HG03280 (cell line): ENCODE results near the gene LYSET.
"Not testable (repeated sequence)": the region's sequence is repeated elsewhere in the genome, so short reads cannot be mapped to it uniquely, and the experiment has no call there.

ENCODE experiments used
- ATAC-seq: cut with Tn5 transposase; IDR thresholded peaks from one replicate; pipeline ENCODE4 v1.9.1; 2021; ENCODE audit warnings: mild to moderate bottlenecking, moderate library complexity; ENCODE audit not compliant: unreplicated experiment

Gene LYSET

DNA sequence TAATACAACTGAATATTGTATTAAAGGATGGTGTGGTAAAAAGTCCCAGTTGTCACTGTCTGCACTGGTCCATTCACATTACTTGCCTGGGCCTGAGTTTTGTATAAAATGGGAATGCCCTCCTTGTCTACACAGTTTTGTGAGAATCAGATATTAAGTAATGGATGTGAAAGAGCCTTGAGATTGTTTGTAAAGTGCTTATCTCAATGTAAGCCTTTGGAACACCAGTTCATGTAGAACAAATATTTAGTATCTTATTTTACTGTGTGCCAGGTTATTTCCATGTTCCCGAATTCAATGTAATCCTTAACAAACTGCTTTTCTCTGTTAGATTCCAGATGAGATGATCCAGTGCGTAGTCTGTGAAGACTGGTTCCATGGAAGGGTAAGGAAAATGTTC, 29.5 kb downstream of the LYSET start:
- ATAC-seq, result no peak

DNA sequence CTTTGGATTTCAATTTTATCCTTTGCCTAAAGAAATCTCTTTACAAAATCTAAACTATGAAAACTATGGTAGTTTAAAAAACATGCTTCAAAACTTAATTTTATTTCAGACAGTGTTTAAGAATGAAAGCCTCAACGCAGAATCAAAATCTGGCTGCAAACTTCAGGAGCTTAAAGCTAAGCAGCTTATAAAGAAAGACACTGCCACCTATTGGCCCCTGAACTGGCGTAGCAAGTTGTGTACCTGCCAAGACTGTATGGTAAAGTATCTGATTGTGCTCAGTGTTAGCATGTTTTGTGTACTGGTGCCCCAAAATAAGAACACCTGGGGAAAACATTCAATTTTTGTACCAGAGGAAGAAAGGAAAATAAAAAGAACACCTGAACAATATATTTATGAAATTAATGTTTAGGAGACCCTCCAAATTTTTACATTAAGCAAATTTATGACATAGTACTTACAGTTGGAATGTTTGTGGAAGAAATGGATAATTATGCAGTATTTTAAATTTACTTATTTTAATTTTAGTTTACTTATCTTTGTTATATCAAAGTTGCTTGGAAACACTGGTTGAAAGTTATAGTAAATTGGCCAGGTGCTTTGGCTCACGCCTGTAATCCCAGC, 34.1 kb downstream of the LYSET start:
- ATAC-seq, result no peak

DNA sequence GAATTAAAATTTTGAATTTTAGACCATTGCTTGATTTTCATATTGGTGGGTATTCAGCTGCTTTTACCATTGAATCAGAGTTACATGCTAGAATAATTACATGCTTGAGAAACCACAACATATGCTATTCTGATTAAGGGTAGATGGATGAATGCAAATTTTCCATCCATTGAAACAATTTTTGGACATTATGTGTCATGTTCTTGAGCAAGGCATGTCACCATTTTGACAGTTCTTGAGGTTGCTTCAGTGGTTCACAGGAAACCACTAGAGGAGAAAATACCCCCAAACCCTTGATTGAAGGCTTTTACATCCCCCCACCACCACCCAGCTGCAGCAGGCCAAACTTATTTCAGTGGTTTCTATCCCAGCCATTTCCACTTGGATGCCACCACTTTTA, 35.4 kb downstream of the LYSET start:
- ATAC-seq, result no peak

GRCh38 chr14:93223565-93223964, 38.4 kb downstream of the LYSET start:
- no peak for ATAC-seq

- ATAC-seq, result no peak
Observed at GRCh38 chr14:93228550-93228949, 43.4 kb downstream of the LYSET start.

- no peak for ATAC-seq
Observed at GRCh38 chr14:93230539-93230938, 45.4 kb downstream of the LYSET start.

GRCh38 chr14:93231129-93231979, 46.2 kb downstream of the LYSET start:
- ATAC-seq, result no peak

- ATAC-seq, result no peak
Observed at GRCh38 chr14:93232159-93232558, 47.0 kb downstream of the LYSET start.

DNA sequence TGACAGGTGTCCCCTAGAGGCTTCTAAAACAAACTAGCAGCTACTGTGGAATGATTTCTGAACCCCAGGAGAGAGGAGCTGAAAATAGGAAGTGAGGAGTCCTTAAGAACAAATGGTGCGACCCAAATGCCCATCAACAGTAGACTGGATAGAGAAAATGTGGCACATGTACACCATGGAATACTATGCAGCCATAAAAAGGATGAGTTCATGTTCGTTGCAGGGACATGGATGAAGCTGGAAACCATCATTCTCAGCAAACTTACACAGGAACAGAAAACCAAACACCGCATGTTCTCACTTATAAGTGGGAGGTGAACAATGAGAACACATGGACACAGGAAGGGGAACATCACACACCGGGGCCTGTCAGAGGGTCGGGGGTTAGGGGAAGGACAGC, 48.0 kb downstream of the LYSET start:
- ATAC-seq, result not testable (repeated sequence)

- ATAC-seq, result no peak
Observed at GRCh38 chr14:93234798-93235197, 49.7 kb downstream of the LYSET start.
